ENCODE measurements around the gene HSPB6.

Gene HSPB6

DNA sequence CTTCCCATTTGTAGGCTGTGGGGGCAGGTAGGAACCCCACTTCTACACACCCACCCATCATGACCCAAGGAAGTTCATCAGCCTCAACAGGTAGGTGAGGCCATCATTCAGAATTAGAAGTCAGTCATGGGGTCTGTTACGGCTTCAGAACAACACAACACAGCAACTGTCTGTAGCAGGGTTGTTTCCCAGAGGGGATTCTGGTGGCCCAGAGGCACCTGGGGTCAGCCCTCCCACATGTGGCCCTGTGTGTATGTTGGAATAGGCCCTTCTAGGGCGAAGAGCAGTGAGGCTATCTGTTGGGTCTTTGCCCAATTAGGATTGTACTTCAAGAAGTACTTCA is 18.0 kb downstream of the HSPB6 start:
- Mint-ChIP-seq H3K27me3 (no peaks in the 10 kb centered on the region), H3K36me3 (ENCODE audit: low read depth) (peaks cover 45% of the 10 kb centered on the region), H3K9me3 (no peaks in the 10 kb centered on the region), H3K4me1 (peaks cover 40% of the 10 kb centered on the region), H3K27ac (peak overlapping the region; percentile 69), H3K4me3 (peak overlapping the region; percentile 17)
- ATAC-seq (no peak), DNase-seq (no peak)

DNA sequence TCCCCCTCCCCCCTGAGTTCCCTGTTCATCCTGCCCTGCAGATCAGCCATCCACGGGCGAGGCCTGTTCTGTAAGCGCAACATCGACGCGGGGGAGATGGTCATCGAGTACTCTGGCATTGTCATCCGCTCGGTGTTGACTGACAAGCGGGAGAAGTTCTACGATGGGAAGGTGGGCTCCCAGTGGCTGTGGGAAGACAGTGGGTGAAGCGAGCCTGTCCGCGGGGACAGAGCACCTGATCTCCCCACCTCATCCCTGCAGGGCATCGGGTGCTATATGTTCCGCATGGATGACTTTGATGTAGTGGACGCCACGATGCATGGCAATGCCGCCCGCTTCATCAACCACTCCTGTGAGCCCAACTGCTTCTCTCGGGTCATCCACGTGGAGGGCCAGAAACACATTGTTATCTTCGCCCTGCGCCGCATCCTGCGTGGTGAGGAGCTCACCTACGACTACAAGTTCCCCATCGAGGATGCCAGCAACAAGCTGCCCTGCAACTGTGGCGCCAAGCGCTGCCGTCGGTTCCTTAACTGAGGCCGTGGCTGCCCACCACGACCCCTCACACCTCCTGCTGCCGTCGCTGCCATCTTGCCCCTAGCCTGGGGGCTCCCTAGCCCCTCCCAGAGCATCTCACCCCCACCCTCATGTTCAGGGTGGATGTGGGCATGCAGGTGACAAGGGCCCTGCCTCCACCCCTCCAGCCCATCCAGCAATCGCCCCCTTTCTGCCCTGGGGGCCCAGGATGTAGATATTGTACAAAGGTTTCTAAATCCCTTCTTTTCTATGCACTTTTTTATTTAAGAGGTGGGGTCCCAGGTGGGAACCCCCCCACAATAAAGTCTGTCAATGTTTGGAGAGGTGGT is 18.6 kb downstream of the HSPB6 start:
- peaks cover 44% of the 10 kb centered on the region for H3K36me3 Mint-ChIP-seq (ENCODE audit: low read depth)
- H3K4me3 Mint-ChIP-seq: peak overlapping the region; percentile 17
- H3K27ac Mint-ChIP-seq: peak overlapping the region; percentile 69
- H3K27me3 Mint-ChIP-seq: no peaks in the 10 kb centered on the region
- H3K4me1 Mint-ChIP-seq: peaks cover 35% of the 10 kb centered on the region
- no peak for DNase-seq
- no peak for ATAC-seq
- H3K9me3 Mint-ChIP-seq: no peaks in the 10 kb centered on the region

DNA sequence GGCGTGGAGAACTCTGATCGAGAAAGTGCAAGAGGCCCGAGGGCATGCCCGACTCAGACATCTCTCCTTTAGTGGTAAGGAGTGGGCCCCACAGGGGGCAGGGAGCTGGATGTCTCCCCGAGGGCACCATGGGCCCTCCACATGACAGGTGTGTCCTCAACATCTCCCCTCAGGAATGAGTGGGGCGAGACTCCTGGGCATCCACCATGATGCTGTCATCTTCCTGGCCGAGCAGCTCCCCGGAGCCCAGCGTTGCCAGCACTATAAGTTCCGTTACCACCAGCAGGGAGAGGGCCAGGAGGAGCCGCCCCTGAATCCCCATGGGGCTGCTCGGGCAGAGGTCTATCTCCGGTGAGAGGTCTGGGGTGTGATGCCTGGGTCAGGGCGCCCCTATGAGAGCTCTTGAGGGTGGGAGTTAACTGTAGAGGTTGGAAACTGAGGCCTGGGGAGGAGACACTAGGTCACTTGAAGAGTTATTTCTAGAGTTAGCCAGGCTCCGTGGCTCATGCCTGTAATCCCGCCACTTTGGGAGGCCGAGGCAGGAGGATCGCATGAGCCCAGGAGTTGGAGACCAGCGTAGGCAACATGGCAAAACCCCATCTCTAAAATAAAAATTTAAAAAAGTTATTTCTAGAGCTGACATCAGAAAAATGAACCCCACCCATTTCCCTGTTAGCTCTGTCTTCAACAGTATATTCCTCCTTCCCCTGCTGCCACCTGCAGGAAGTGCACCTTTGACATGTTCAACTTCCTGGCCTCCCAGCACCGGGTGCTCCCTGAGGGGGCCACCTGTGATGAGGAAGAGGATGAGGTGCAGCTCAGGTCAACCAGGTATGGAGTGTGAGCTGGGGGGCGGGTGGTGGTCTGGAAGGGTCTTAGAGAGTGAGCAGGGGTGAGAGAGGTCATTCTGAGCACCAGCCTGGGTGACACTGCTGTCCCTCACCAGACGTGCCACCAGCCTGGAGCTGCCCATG is 19.6 kb downstream of the HSPB6 start:
- peaks cover 25% of the 10 kb centered on the region for H3K4me1 Mint-ChIP-seq
- H3K27ac Mint-ChIP-seq: peak overlapping the region; percentile 64
- peaks cover 37% of the 10 kb centered on the region for H3K36me3 Mint-ChIP-seq (ENCODE audit: low read depth)
- DNase-seq (peak; percentile 37), ATAC-seq (no peak)
- no peaks in the 10 kb centered on the region for H3K27me3 Mint-ChIP-seq
- H3K9me3 Mint-ChIP-seq: no peaks in the 10 kb centered on the region
- H3K4me3 Mint-ChIP-seq: no peak overlapping the region

DNA sequence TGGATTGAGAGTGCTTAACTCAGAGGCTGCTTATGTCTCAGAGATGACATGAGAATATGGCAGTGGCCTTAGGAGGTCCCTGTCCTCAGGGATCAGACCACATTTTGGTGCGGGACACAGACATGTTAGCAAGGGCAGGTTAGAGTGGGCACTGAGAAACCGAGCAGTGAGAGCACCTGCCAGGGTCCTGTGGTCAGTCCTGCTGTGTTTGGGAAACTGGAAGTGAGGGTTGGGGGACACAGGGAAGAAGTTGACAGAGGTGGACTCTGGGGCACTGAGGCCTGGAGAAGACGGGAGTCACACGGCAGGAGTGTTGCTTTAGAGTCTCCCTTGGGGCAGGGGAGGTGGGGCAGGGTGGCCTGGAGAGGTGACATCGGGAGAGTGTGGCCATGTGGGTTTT is 21.9 kb downstream of the HSPB6 start:
- DNase-seq (no peak), ATAC-seq (no peak)
- Mint-ChIP-seq H3K4me1 (peaks cover 16% of the 10 kb centered on the region), H3K9me3 (no peaks in the 10 kb centered on the region), H3K4me3 (no peak overlapping the region), H3K27me3 (no peaks in the 10 kb centered on the region), H3K36me3 (ENCODE audit: low read depth) (peaks cover 44% of the 10 kb centered on the region), H3K27ac (no peak overlapping the region)

DNA sequence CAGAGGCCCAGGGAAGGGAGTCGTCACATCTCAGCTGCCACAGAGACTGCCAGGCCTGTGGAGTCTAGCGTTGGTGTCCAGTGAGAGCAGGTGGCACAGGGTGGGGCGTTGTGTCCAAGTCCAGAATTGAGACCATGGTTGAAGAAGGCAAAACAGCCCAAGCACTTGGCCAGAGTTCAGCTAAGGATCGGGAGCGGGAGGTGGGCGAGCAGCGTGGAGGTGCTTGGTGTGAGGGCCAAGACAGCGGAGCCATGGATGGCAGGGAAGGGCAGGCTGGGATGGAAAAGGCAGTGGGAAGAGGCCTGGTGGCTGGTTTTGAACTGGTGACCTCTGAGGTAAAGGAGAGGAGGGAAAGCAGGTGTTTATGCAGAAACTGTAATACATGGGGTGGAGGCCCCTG is 22.6 kb downstream of the HSPB6 start:
- DNase-seq: no peak
- no peaks in the 10 kb centered on the region for H3K9me3 Mint-ChIP-seq
- no peak for ATAC-seq
- peak overlapping the region; percentile 44 for H3K27ac Mint-ChIP-seq
- peaks cover 50% of the 10 kb centered on the region for H3K36me3 Mint-ChIP-seq (ENCODE audit: low read depth)
- no peak overlapping the region for H3K4me3 Mint-ChIP-seq
- H3K4me1 Mint-ChIP-seq: peaks cover 11% of the 10 kb centered on the region
- no peaks in the 10 kb centered on the region for H3K27me3 Mint-ChIP-seq

DNA sequence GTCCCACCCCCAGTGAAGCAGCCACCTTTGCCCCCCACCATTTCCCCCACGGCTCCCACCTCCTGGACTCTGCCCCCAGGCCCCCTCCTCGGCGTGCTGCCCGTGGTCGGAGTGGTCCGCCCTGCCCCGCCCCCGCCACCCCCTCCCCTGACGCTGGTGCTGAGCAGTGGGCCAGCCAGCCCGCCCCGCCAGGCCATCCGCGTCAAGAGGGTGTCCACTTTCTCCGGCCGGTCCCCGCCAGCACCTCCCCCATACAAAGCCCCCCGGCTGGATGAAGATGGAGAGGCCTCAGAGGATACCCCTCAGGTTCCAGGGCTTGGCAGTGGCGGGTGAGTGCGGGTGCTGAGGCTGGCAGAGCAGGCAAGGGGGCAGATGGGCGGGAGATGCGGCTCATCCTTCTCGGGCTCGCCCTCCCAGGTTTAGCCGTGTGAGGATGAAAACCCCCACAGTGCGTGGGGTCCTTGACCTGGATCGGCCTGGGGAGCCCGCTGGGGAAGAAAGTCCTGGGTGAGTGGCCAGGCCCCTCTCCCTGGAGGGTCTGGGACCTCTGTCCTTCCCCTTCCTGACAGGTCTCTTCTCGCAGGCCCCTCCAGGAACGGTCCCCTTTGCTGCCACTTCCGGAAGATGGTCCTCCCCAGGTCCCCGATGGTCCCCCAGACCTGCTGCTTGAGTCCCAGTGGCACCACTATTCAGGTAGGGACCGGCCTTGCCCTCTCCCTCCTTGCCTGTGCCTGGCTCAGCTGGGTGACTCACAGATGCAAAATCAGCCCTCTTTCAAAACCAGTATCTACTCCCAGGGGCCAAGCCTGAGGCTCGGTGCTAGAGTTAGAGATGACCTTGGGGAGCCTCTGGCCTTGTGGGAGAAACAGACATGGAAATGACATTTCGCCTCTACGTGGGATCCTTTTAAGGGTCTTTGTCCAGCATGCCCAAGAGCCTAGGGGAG is 23.4 kb downstream of the HSPB6 start:
- peak overlapping the region; percentile 44 for H3K27ac Mint-ChIP-seq
- peaks cover 49% of the 10 kb centered on the region for H3K36me3 Mint-ChIP-seq (ENCODE audit: low read depth)
- H3K27me3 Mint-ChIP-seq: no peaks in the 10 kb centered on the region
- H3K4me1 Mint-ChIP-seq: peaks cover 11% of the 10 kb centered on the region
- no peak for DNase-seq
- ATAC-seq: no peak
- no peak overlapping the region for H3K4me3 Mint-ChIP-seq
- H3K9me3 Mint-ChIP-seq: no peaks in the 10 kb centered on the region

DNA sequence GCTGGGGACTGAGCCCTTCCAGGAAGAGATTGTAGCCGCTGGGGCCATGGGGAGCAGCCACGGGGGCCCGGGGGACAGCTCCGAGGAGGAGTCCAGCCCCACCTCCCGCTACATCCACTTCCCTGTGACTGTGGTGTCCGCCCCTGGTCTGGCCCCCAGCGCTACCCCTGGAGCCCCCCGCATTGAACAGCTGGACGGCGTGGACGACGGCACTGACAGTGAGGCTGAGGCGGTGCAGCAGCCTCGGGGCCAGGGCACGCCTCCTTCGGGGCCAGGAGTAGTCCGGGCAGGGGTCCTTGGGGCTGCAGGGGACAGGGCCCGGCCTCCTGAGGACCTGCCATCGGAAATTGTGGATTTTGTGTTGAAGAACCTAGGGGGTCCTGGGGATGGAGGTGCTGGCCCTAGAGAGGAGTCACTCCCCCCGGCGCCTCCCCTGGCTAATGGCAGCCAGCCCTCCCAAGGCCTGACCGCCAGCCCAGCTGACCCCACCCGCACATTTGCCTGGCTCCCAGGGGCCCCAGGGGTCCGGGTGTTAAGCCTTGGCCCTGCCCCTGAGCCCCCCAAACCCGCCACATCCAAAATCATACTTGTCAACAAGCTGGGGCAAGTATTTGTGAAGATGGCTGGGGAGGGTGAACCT is 24.2 kb downstream of the HSPB6 start:
- DNase-seq (no peak), ATAC-seq (no peak)
- Mint-ChIP-seq H3K4me3 (no peak overlapping the region), H3K27ac (no peak overlapping the region), H3K36me3 (ENCODE audit: low read depth) (peaks cover 53% of the 10 kb centered on the region), H3K9me3 (no peaks in the 10 kb centered on the region), H3K27me3 (no peaks in the 10 kb centered on the region), H3K4me1 (peaks cover 11% of the 10 kb centered on the region)

DNA sequence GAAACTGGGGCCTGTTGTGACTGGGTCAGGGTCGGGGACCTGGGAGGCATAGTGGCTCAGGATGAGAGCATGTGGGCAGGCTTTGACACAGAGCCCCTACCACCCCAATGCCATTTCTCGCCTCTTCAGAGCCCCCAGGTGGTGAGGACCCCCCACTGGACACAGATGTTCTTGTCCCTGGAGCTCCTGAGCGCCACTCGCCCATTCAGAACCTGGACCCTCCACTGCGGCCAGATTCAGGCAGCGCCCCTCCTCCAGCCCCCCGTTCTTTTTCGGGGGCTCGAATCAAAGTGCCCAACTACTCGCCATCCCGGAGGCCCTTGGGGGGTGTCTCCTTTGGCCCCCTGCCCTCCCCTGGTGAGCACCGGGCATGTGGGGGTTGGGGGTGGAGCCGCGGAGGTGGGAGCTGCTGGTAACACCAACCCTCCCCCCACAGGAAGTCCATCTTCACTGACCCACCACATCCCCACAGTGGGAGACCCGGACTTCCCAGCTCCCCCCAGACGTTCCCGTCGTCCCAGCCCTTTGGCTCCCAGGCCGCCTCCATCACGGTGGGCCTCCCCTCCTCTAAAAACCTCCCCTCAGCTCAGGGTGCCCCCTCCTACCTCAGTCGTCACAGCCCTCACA is 24.9 kb downstream of the HSPB6 start:
- H3K27ac Mint-ChIP-seq: no peak overlapping the region

DNA sequence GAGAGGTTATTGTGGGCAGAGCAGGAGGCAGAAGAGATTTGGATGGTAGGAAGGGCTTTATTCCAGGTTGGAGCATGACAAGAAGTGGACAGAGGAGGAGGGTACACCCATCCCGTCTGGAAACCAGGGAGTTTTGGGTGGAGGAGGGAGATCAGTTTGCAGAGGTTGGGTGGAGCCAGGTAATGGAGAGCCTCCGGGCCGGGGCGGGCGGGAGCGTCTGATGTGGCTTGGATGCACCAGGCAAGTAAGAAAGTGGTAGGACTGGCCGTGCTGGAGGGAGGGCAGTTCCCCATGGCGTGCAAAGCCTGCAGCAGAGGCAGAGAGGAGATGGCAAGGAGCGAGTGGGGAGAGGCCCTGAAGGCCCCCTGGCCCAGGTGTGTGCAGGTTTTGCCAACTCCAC is 25.5 kb downstream of the HSPB6 start:
- Mint-ChIP-seq H3K4me3 (no peak overlapping the region), H3K27me3 (no peaks in the 10 kb centered on the region), H3K9me3 (no peaks in the 10 kb centered on the region), H3K27ac (peak overlapping the region; percentile 38), H3K36me3 (ENCODE audit: low read depth) (peaks cover 52% of the 10 kb centered on the region), H3K4me1 (peaks cover 2% of the 10 kb centered on the region)
- DNase-seq (no peak), ATAC-seq (no peak)

More for the DNA sequence above, 24.9 kb downstream of the HSPB6 start:
- no peaks in the 10 kb centered on the region for H3K27me3 Mint-ChIP-seq
- no peak overlapping the region for H3K4me3 Mint-ChIP-seq
- H3K36me3 Mint-ChIP-seq (ENCODE audit: low read depth): peaks cover 54% of the 10 kb centered on the region
- H3K4me1 Mint-ChIP-seq: peaks cover 5% of the 10 kb centered on the region
- no peaks in the 10 kb centered on the region for H3K9me3 Mint-ChIP-seq
- no peak for DNase-seq
- ATAC-seq: no peak

DNA sequence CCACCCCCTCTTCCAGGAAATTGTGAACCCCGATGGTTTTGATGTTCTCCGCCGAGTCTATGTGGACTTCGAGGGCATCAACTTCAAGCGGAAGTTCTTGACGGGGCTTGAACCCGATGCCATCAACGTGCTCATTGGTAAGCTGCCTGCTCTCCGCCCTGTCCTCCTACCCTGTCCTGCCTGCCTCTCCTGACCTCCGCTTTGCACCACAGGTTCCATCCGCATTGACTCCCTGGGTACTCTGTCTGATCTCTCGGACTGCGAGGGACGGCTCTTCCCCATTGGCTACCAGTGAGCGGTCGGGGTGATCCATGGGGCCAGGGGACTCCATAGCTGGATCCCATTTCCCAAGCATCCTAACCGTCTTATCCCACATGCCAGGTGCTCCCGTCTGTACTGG is 26.5 kb downstream of the HSPB6 start:
- H3K36me3 Mint-ChIP-seq (ENCODE audit: low read depth): peaks cover 53% of the 10 kb centered on the region
- DNase-seq (no peak), ATAC-seq (no peak)
- H3K4me1 Mint-ChIP-seq: no peaks in the 10 kb centered on the region
- no peak overlapping the region for H3K4me3 Mint-ChIP-seq
- no peaks in the 10 kb centered on the region for H3K9me3 Mint-ChIP-seq
- no peak overlapping the region for H3K27ac Mint-ChIP-seq
- no peaks in the 10 kb centered on the region for H3K27me3 Mint-ChIP-seq

DNA sequence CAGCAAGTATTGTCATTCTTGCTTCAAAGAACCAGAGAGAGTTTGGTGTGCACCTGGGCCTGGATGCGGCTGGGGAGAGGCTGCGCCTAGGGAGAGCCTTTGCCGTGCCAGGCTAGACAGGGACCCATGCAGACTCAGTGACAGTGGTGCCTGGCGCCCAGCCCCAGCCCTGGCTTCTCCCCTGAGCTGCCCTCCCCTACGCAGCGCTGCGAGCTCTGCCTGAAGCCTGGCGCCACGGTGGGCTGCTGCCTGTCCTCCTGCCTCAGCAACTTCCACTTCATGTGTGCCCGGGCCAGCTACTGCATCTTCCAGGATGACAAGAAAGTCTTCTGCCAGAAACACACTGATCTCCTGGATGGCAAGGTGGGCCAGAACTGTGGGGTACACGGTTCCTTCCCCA is 27.1 kb downstream of the HSPB6 start:
- no peaks in the 10 kb centered on the region for H3K9me3 Mint-ChIP-seq
- no peak overlapping the region for H3K4me3 Mint-ChIP-seq
- DNase-seq: no peak
- H3K27me3 Mint-ChIP-seq: no peaks in the 10 kb centered on the region
- H3K36me3 Mint-ChIP-seq (ENCODE audit: low read depth): peaks cover 55% of the 10 kb centered on the region
- no peaks in the 10 kb centered on the region for H3K4me1 Mint-ChIP-seq
- H3K27ac Mint-ChIP-seq: no peak overlapping the region
- no peak for ATAC-seq

DNA sequence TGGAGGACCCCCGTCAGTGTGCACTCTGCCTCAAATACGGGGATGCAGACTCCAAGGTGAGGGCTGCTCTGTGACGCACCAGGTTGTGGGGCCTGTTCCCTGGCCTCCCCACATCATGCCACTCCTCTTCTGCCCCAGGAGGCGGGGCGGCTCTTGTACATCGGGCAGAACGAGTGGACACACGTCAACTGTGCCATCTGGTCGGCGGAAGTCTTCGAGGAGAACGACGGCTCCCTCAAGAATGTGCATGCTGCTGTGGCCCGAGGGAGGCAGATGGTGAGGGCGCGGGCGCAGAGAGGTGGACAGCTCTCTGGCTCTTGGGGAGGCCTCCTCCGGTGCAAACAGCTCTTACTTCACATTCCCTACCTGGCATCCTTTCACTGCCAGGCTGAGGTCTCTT is 27.8 kb downstream of the HSPB6 start:
- no peaks in the 10 kb centered on the region for H3K9me3 Mint-ChIP-seq
- no peaks in the 10 kb centered on the region for H3K4me1 Mint-ChIP-seq
- ATAC-seq: no peak
- no peaks in the 10 kb centered on the region for H3K27me3 Mint-ChIP-seq
- no peak overlapping the region for H3K4me3 Mint-ChIP-seq
- H3K27ac Mint-ChIP-seq: no peak overlapping the region
- DNase-seq: no peak
- H3K36me3 Mint-ChIP-seq (ENCODE audit: low read depth): peaks cover 50% of the 10 kb centered on the region

DNA sequence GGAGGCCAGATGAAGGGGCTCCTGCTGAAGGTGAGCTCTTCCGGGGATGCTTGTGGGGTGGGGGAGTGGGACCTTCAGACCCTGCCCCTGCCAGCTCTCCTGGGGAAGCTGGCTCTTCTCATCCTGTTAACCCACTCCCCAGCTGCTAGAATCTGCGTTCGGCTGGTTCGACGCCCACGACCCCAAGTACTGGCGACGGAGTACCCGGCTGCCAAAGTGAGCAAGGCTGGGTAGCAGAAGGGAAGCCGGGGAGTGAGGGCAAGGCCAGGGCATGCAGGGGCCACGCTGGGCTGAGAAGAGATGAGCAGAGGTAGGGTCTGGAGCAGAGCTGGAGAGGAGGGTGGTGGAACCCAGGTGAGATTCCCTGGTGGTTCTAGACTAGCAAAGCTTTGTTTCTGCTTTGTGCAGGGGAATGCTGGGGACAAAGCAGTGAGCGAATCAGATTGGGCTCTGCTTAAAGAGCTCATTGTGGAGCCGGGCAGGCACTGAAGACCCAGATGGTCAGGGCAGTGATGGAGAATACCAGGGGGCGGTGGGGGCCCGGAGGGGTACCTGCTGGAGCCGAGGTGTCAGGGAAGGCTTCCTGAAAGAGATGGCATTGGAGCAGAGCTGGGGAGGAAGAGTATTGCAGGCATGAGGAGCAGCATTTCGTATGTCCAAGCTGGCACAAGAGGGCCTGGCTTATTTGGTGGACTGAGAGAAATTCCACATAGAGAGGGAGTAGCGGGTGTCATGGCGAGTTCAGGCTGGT is 28.7 kb downstream of the HSPB6 start:
- no peak for DNase-seq
- H3K9me3 Mint-ChIP-seq: no peaks in the 10 kb centered on the region
- H3K4me3 Mint-ChIP-seq: no peak overlapping the region
- H3K27me3 Mint-ChIP-seq: no peaks in the 10 kb centered on the region
- no peaks in the 10 kb centered on the region for H3K4me1 Mint-ChIP-seq
- no peak for ATAC-seq
- peaks cover 52% of the 10 kb centered on the region for H3K36me3 Mint-ChIP-seq (ENCODE audit: low read depth)
- no peak overlapping the region for H3K27ac Mint-ChIP-seq

Data from activated naive CD8-positive, alpha-beta T cell treated with anti-CD3 and anti-CD28 coated beads, Interleukin-2, amount 50 U/mL, for 24 hours (primary cell).